Mucosa of descending colon (tissue), 3 donors: ENCODE data around the gene ZNF484. TPM values are rescaled to one million over a fixed set of nuclear protein-coding genes. Genes with fewer than 3 reads are reported as not detected.
"Not testable (repeated sequence)": the region's sequence is repeated elsewhere in the genome, so short reads cannot be mapped to it uniquely, and the experiment has no call there.

Experiments used
- ATAC-seq: fragments of 200-7000 bp; cut with Tn5 transposase; one replicate; pipeline ENCODE4 v1.9.1; 2020; ENCODE audit warnings: mild to moderate bottlenecking, moderate library complexity
- DNase-seq, 3 donors: peaks; one replicate each; pipeline ENCODE4 v3.0.0-alpha.2; 2020
- H3K36me3 ChIP-seq: fragments of 200-600 bp; one replicate; pipeline ENCODE4 v1.8.0; 2021; ENCODE audit warnings: low read depth, mild to moderate bottlenecking
- H3K4me1 ChIP-seq: fragments of 200-600 bp; one replicate; pipeline ENCODE4 v1.8.0; 2021; ENCODE audit warnings: low read depth, mild to moderate bottlenecking
- H3K4me3 ChIP-seq: fragments of 200-600 bp; one replicate; pipeline ENCODE4 v1.8.0; 2021; ENCODE audit warnings: mild to moderate bottlenecking
- H3K9me3 ChIP-seq: fragments of 200-600 bp; one replicate; pipeline ENCODE4 v1.8.0; 2021; ENCODE audit warnings: mild to moderate bottlenecking
- intact Hi-C, 2 donors: fragments of 100-400 bp; cut with DNase I in 1 of 2; cut with micrococcal nuclease in 1 of 2; formaldehyde crosslinking; loops; one replicate each; pipeline versions ENCODE4 v1.11.0 to v1.11.1; 2022; cut with DNase I, micrococcal nuclease
- total RNA-seq, 3 donors: library from RNA; stranded (reverse); fragmentation: NEBNext Ultra II Directional in 2 of 3; extraction: Animal tissue kit (Norgen Biotek cat#: 25700) in 2 of 3; gene quantifications; one replicate each; pipeline versions ENCODE4 v1.2.1 to v1.2.4, GENCODE V29; 2021 to 2023
- TF ChIP-seq, protein P1 (sequence below): fragments of 200-600 bp; IDR thresholded peaks from one replicate; pipeline ENCODE4 v1.8.0; 2022; ENCODE audit warnings: antibody characterized with exemption, mild to moderate bottlenecking
- donor health status: DM: no; HTN: no; CAD: no; lungs with moderate emphysema.
- donor health status: DM: no; HTN: no; CAD: no.
- donor health status: DM: no; HTN: yes; CAD: no.

Gene ZNF484
- total RNA-seq, 3 donors from 2014 or later: 5.0 to 10.9 (median 7.5) TPM

DNA sequence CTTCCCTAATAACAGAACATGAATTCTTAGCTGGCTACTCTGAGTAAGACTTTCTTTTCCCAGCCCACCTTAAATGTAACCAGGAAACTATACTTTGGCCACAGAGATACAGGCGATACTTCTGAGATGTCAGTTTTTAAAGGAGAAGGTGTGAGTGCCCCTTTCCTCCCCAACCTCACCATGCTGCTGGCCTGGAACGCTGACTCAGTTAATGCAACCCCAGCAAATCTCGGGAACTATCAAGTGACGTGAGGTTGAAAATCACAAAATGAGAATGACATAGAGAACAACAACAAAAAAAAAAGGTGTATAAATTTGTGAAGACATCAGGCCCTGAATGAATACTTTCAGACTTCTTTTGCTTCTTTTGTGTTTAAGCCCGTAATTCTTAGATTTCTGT lies 13.7 kb downstream of the ZNF484 start:
- intact Hi-C loops: no loop called here
- H3K36me3 ChIP-seq: no peaks in the 10 kb centered on the region
- no peaks in the 10 kb centered on the region for H3K9me3 ChIP-seq
- ATAC-seq: no peak
- H3K4me3 ChIP-seq: no peak overlapping the region
- DNase-seq: no peak
- TF ChIP-seq, protein P1, sequence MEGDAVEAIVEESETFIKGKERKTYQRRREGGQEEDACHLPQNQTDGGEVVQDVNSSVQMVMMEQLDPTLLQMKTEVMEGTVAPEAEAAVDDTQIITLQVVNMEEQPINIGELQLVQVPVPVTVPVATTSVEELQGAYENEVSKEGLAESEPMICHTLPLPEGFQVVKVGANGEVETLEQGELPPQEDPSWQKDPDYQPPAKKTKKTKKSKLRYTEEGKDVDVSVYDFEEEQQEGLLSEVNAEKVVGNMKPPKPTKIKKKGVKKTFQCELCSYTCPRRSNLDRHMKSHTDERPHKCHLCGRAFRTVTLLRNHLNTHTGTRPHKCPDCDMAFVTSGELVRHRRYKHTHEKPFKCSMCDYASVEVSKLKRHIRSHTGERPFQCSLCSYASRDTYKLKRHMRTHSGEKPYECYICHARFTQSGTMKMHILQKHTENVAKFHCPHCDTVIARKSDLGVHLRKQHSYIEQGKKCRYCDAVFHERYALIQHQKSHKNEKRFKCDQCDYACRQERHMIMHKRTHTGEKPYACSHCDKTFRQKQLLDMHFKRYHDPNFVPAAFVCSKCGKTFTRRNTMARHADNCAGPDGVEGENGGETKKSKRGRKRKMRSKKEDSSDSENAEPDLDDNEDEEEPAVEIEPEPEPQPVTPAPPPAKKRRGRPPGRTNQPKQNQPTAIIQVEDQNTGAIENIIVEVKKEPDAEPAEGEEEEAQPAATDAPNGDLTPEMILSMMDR: no peak
- no peaks in the 10 kb centered on the region for H3K4me1 ChIP-seq

DNA sequence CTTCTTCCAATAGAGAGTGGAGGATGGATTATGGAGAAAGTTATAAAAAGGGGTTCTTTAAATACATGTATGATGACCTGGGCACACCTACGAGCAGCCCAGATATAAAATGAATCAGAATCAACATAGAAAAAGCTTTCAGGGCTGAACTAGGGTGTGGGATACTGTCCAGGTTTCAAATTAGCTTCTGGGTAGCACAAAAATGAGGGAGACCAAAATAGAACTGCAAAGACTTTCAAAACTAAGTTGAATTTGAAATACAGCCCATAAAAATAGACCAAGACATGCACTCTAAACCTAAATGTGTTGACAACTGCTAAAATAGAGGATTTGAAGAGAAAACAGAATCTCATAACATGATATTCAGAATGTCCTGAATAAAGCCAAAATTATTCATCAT lies 17.0 kb downstream of the ZNF484 start:
- TF ChIP-seq, protein P1: no peak
- Histone ChIP-seq H3K36me3 (no peaks in the 10 kb centered on the region), H3K4me3 (no peak overlapping the region), H3K4me1 (no peaks in the 10 kb centered on the region), H3K9me3 (no peaks in the 10 kb centered on the region)
- ATAC-seq (no peak), DNase-seq (no peak)
- intact Hi-C loops: no loop called here

DNA sequence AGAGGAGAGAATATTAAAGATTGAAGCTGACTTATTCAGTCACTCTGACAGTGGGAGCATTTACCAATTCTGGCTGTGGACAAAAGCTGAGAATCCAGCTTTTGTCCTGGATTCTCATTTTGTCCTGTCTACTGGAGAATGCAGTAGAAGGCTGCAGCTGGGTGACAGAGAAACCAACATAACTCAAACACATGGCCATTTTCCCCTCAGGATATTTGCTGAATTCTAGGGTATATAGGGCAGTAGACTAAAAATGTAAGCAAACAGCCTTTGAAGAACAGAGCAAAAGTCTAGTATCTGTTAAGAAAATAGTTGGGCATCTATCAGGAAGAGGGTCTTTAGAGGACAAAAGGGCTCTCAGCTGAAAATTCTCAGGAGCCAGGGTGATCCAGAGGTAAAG lies 20.6 kb downstream of the ZNF484 start:
- DNase-seq: no peak
- no peaks in the 10 kb centered on the region for H3K36me3 ChIP-seq
- ATAC-seq: no peak
- H3K4me3 ChIP-seq: no peak overlapping the region
- TF ChIP-seq, protein P1: no peak
- no peaks in the 10 kb centered on the region for H3K9me3 ChIP-seq
- intact Hi-C loops: no loop called here
- H3K4me1 ChIP-seq: no peaks in the 10 kb centered on the region

DNA sequence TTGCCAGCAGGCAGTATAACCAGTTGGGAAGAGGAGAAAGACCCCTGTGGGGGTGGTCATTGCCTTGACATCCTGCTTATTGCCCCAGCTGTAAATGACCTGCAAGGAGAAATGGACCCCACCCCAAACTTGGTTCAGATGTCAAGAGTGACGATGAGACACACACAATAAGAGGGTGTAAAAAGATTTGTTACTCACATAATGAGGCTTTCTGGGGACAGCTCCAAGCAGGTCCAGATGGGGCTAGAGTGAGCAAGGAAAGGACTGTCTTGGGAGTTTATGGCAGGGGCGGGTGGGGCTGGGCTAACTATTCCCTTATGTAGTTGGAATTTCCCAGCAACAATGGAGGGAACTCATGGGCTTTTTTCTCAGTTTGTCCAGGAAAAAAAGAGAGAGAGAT lies 24.1 kb downstream of the ZNF484 start:
- intact Hi-C loops: no loop called here
- no peaks in the 10 kb centered on the region for H3K36me3 ChIP-seq
- TF ChIP-seq, protein P1: no peak
- no peak overlapping the region for H3K4me3 ChIP-seq
- ATAC-seq (no peak), DNase-seq (no peak)
- H3K4me1 ChIP-seq: no peaks in the 10 kb centered on the region
- peaks cover 18% of the 10 kb centered on the region for H3K9me3 ChIP-seq

DNA sequence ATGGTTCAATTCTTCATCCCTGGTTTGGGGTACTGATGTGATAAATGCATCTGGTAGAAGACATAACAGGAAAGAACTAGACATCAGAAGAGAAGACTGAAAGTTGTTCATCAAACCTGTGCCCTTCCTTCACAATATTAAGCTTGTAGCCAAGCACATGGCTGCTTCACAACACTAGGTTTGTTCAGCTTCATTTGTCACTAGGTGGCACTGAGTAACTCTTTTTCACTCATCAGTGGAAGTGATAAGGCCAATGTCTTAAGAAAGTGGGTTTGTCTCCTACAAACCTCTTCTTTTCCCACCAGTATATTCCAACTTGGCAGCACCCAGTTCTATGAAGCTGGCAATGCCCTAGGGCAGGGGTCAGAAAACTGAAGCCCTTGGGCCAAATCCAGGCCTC lies 26.9 kb downstream of the ZNF484 start:
- intact Hi-C loops: no loop called here
- Histone ChIP-seq H3K36me3 (peaks cover 9% of the 10 kb centered on the region), H3K4me1 (no peaks in the 10 kb centered on the region), H3K9me3 (peaks cover 46% of the 10 kb centered on the region), H3K4me3 (no peak overlapping the region)
- ATAC-seq: no peak
- TF ChIP-seq, protein P1: no peak
- no peak for DNase-seq

DNA sequence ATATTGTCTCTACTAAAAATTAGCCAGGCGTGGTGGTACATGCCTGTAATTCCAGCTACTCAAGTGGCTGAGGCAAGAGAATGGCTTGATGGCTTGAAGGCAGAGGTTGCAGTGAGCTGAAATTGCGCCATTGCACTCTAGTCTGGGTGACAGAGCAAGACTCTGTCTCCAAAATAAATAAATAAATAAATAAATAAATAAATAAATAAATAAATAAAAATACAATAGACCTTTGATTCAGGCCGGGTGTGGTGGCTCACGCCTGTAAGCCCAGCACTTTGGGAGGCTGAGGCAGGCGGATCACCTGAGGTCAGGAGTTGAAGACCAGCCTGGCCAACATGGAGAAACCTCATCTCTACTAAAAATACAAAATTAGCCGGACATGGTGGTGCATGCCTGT lies 29.1 kb downstream of the ZNF484 start:
- H3K4me1 ChIP-seq, DNase-seq, ATAC-seq, H3K4me3 ChIP-seq, intact Hi-C loops, H3K36me3 ChIP-seq: not testable (repeated sequence)
- peaks cover 67% of the 10 kb centered on the region for H3K9me3 ChIP-seq
